K562 (cell line): ENCODE results near the gene AK2. TPM values are rescaled to one million over a fixed set of nuclear protein-coding genes. Genes with fewer than 3 reads are reported as not detected.
A peak's percentile ranks its signal among the peaks of the same experiment; 100 is the strongest.

ENCODE experiments used
- CTBP1 ChIP-seq: fragments of 450-650 bp; IDR thresholded peaks from 2 replicates; pipeline ENCODE4 v1.6.1; 2016; ENCODE audit warnings: borderline replicate concordance
- ESRRA ChIP-seq: fragments of 450-650 bp; IDR thresholded peaks from 2 replicates; pipeline ENCODE4 v1.6.1; 2014; ENCODE audit warnings: low read depth, mild to moderate bottlenecking, moderate library complexity, borderline replicate concordance
- MAZ ChIP-seq, 2 experiments: fragments of 450-650 bp in 1 of 2; sonication (generic) in 1 of 2; formaldehyde crosslinking; IDR thresholded peaks in 1 of 2; conservative IDR thresholded peaks in 1 of 2; 2 replicates each; pipeline versions ENCODE4 v1.4.0 to v1.5.0; 2020; ENCODE audit warnings: mild to moderate bottlenecking in 1 of 2, missing genetic modification reagents in 1 of 2
- MYC ChIP-seq, 2 experiments: fragments of 250-450 bp in 1 of 2; sonication (Bioruptor Pico) in 1 of 2; IDR thresholded peaks; 2 replicates each; pipeline versions ENCODE4 v1.5.1 to v1.6.1; 2012 to 2021; ENCODE audit warnings: low read depth in 2 of 2, borderline replicate concordance in 1 of 2, improper control_type of control experiment in 1 of 2, low read length in 1 of 2, mild to moderate bottlenecking in 1 of 2, moderate library complexity in 1 of 2
- NONO ChIP-seq, 2 experiments: fragments of 200-400 bp in 1 of 2; fragments of 450-650 bp in 1 of 2; formaldehyde crosslinking in 1 of 2; IDR thresholded peaks; 2 replicates each; pipeline ENCODE4 v1.6.1; 2017; ENCODE audit warnings: low read depth in 2 of 2, mild to moderate bottlenecking in 2 of 2, moderate library complexity in 2 of 2, low read length in 1 of 2
- RCOR1 ChIP-seq, 2 experiments: IDR thresholded peaks; 2 replicates each; pipeline ENCODE4 v1.6.1; 2012; ENCODE audit warnings: low read depth in 2 of 2, low read length in 2 of 2, borderline replicate concordance in 1 of 2, improper control_type of control experiment in 1 of 2
- SAFB ChIP-seq: fragments of 200-400 bp; formaldehyde crosslinking; IDR thresholded peaks from 2 replicates; pipeline ENCODE4 v1.6.1; 2017; ENCODE audit warnings: low read depth, low read length, borderline replicate concordance
- XRCC5 ChIP-seq: fragments of 200-400 bp; formaldehyde crosslinking; IDR thresholded peaks from 2 replicates; pipeline ENCODE4 v1.6.1; 2017; ENCODE audit warnings: low read depth, mild to moderate bottlenecking, low read length
- ZBTB7A ChIP-seq: IDR thresholded peaks from 2 replicates; pipeline ENCODE4 v1.6.1; 2011; ENCODE audit warnings: low read depth, mild to moderate bottlenecking, low read length, moderate library complexity, borderline replicate concordance; ENCODE audit not compliant: control insufficient read depth
- ZEB2 ChIP-seq: fragments of 450-650 bp; IDR thresholded peaks from 2 replicates; pipeline ENCODE4 v1.6.1; 2016
- ZNF431 ChIP-seq: sonication (generic); formaldehyde crosslinking; IDR thresholded peaks from 2 replicates; pipeline ENCODE4 v1.8.0; 2022; ENCODE audit warnings: mild to moderate bottlenecking, missing genetic modification reagents
- polyA plus RNA-seq, 8 experiments: library from polyadenylated mRNA; depleted of rRNA in 4 of 8; stranded (reverse) in 5 of 8; unstranded in 3 of 8; fragments of >200 nt; fragmentation: Nextera tagmentation in 2 of 8; fragmentation: Illumina TruSeq in 1 of 8; extraction: Ambion mirVana in 2 of 8; extraction: Trizol in 1 of 8; gene quantifications; 2 replicates each; pipeline versions ENCODE4 v1.2.1 to v1.2.3, GENCODE V29; 2011 to 2014; ENCODE audit warnings: inconsistent platforms in 1 of 8, missing spikeins in 1 of 8
- total RNA-seq, 7 experiments: library from RNA; depleted of rRNA in 6 of 7; stranded (reverse); fragments of >200 nt in 6 of 7; fragmentation: Illumina TruSeq in 2 of 7; extraction: Trizol in 2 of 7; gene quantifications; 2 replicates each; pipeline versions ENCODE4 v1.2.1 to v1.2.3, GENCODE V29; 2011 to 2021; ENCODE audit warnings: low replicate concordance in 1 of 7
- TF ChIP-seq, protein P1 (sequence below): IDR thresholded peaks from 2 replicates; pipeline ENCODE4 v1.6.1; 2011; ENCODE audit not compliant: insufficient read length; ENCODE audit errors: extremely low read depth
- TF ChIP-seq, protein P2 (sequence below): fragments of 250-450 bp; sonication (Bioruptor Pico); IDR thresholded peaks from 2 replicates; pipeline ENCODE4 v1.5.0; 2021
- TF ChIP-seq, protein P3 (sequence below): fragments of 250-450 bp; sonication (Bioruptor Pico); IDR thresholded peaks from 2 replicates; pipeline ENCODE4 v1.4.0; 2020; ENCODE audit warnings: mild to moderate bottlenecking, moderate library complexity
- TF ChIP-seq, protein P4 (sequence below): sonication (generic); formaldehyde crosslinking; IDR thresholded peaks from 2 replicates; pipeline ENCODE4 v1.9.0; 2022; ENCODE audit warnings: mild to moderate bottlenecking, missing genetic modification reagents
- TF ChIP-seq, protein P5 (sequence below): fragments of 450-650 bp; IDR thresholded peaks from 2 replicates; pipeline ENCODE4 v1.7.1; 2018; ENCODE audit warnings: mild to moderate bottlenecking, low read depth; ENCODE audit not compliant: partially characterized antibody
- TF ChIP-seq, protein P6 (sequence below): fragments of 200-800 bp; sonication (Bioruptor generic); IDR thresholded peaks from 2 replicates; pipeline ENCODE4 v1.6.1; 2017; ENCODE audit warnings: missing genetic modification characterization, missing compliant biosample characterization

Gene AK2
- total and polyA plus RNA-seq, 9 of the 15 experiments (the other 6 are each of a cell fraction or from before 2014, with no cell fraction given), result 105 to 1,050 (median 509) TPM

DNA sequence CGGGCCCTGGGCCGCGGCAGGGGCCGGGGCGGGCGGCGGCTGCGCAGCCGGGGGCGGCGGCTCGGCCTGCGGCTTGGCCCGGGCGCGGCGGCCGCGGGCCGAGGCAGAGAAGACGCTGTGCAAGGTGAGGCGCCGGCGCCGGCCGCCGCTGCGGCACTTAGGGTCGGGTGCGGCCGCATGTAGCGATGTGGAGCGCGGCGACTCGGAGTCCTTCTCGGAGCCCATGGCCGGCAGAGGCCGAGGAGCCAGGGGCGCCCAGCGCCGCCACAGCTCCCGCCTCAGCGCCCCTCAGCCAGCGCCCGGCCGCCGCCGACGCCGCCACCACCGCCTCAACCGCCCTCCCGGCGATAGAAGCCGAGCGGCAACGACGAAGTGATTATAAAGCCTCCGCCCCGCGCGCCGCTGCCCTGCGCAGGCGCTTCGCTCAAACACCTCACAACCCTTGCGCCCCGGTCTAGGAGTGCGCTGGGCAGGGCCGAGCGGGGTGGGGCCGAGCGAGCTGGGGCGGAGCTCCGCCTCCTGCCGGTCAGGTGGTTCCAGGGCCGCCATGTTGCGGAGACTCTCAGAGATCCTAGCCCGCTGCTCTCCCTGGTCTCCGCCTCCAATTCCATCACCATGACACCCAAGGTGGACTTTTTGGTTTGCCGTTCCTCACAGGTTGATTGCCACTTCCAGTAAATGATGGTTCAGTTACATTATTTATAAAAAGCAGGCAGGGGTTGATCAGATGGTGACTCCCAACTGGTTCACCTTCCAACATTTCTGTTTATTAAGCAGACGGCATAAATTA, 72.0 kb downstream of the AK2 start, which contains the start of gene RNF19B (continued):
- TF ChIP-seq ESRRA, result 0 out of 2 replicates have a peak, but pooled peaks have one; percentile 51
- no peak for TF ChIP-seq ZNF431 (CRISPR knock-in tag)
- TF ChIP-seq, protein P1, sequence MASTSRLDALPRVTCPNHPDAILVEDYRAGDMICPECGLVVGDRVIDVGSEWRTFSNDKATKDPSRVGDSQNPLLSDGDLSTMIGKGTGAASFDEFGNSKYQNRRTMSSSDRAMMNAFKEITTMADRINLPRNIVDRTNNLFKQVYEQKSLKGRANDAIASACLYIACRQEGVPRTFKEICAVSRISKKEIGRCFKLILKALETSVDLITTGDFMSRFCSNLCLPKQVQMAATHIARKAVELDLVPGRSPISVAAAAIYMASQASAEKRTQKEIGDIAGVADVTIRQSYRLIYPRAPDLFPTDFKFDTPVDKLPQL, result peak; percentile 76
- peak; percentile 26; the same call in 1 of the 2 replicates for TF ChIP-seq ZEB2
- TF ChIP-seq, protein P2, sequence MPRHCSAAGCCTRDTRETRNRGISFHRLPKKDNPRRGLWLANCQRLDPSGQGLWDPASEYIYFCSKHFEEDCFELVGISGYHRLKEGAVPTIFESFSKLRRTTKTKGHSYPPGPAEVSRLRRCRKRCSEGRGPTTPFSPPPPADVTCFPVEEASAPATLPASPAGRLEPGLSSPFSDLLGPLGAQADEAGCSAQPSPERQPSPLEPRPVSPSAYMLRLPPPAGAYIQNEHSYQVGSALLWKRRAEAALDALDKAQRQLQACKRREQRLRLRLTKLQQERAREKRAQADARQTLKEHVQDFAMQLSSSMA, result peak; percentile 82
- peak; percentile 55; the same call in 1 of the 2 replicates for TF ChIP-seq ZBTB7A
- TF ChIP-seq, protein P3, sequence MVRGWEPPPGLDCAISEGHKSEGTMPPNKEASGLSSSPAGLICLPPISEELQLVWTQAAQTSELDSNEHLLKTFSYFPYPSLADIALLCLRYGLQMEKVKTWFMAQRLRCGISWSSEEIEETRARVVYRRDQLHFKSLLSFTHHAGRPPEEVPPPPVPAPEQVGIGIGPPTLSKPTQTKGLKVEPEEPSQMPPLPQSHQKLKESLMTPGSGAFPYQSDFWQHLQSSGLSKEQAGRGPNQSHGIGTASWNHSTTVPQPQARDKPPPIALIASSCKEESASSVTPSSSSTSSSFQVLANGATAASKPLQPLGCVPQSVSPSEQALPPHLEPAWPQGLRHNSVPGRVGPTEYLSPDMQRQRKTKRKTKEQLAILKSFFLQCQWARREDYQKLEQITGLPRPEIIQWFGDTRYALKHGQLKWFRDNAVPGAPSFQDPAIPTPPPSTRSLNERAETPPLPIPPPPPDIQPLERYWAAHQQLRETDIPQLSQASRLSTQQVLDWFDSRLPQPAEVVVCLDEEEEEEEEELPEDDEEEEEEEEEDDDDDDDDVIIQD (CRISPR knock-in tag), result 0 out of 2 replicates have a peak, but pooled peaks have one; percentile 29
- TF ChIP-seq, protein P4, sequence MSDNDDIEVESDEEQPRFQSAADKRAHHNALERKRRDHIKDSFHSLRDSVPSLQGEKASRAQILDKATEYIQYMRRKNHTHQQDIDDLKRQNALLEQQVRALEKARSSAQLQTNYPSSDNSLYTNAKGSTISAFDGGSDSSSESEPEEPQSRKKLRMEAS (CRISPR knock-in tag), result peak; percentile 52
- 0 out of 2 replicates have a peak, but pooled peaks have one; percentile 74 for TF ChIP-seq XRCC5
- 0 out of 2 replicates have a peak, but pooled peaks have one; percentile 57 for TF ChIP-seq MYC (IDR thresholded peaks at IDR 0.05; ENCODE audit: low read depth, low read length)
- 0 out of 2 replicates have a peak, but pooled peaks have one; percentile 31 for TF ChIP-seq MYC (CRISPR knock-in tag; IDR thresholded peaks at IDR 0.05; ENCODE audit: borderline replicate concordance, low read depth)
- TF ChIP-seq, protein P5, sequence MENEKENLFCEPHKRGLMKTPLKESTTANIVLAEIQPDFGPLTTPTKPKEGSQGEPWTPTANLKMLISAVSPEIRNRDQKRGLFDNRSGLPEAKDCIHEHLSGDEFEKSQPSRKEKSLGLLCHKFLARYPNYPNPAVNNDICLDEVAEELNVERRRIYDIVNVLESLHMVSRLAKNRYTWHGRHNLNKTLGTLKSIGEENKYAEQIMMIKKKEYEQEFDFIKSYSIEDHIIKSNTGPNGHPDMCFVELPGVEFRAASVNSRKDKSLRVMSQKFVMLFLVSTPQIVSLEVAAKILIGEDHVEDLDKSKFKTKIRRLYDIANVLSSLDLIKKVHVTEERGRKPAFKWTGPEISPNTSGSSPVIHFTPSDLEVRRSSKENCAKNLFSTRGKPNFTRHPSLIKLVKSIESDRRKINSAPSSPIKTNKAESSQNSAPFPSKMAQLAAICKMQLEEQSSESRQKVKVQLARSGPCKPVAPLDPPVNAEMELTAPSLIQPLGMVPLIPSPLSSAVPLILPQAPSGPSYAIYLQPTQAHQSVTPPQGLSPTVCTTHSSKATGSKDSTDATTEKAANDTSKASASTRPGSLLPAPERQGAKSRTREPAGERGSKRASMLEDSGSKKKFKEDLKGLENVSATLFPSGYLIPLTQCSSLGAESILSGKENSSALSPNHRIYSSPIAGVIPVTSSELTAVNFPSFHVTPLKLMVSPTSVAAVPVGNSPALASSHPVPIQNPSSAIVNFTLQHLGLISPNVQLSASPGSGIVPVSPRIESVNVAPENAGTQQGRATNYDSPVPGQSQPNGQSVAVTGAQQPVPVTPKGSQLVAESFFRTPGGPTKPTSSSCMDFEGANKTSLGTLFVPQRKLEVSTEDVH, result no peak
- TF ChIP-seq RCOR1 (IDR thresholded peaks at IDR 0.05; ENCODE audit: borderline replicate concordance in 1 of 2, low read depth in 2 of 2, low read length in 2 of 2), result peak in 1 of 2 experiments; percentile 37; a peak in 1 of 4 replicates
- peak; percentile 84 to 99 for TF ChIP-seq NONO (IDR thresholded peaks at IDR 0.05; ENCODE audit: low read depth in 2 of 2, low read length in 1 of 2)
- TF ChIP-seq, protein P6, sequence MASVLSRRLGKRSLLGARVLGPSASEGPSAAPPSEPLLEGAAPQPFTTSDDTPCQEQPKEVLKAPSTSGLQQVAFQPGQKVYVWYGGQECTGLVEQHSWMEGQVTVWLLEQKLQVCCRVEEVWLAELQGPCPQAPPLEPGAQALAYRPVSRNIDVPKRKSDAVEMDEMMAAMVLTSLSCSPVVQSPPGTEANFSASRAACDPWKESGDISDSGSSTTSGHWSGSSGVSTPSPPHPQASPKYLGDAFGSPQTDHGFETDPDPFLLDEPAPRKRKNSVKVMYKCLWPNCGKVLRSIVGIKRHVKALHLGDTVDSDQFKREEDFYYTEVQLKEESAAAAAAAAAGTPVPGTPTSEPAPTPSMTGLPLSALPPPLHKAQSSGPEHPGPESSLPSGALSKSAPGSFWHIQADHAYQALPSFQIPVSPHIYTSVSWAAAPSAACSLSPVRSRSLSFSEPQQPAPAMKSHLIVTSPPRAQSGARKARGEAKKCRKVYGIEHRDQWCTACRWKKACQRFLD (CRISPR knock-in tag), result peak; percentile 60; the same call in 1 of the 2 replicates
- peak; percentile 97 for TF ChIP-seq CTBP1
- peak in 1 of 2 experiments; percentile 96 for TF ChIP-seq MAZ (CRISPR knock-in tag; conservative IDR thresholded peaks at IDR 0.05 in 1 of 2, IDR thresholded peaks at IDR 0.05 in 1 of 2)
- no peak for TF ChIP-seq SAFB
